Chondrocyte (in vitro differentiated cells): ENCODE measurements around the gene THADA. TPM values are rescaled to one million over a fixed set of nuclear protein-coding genes. Genes with fewer than 3 reads are reported as not detected.
A peak's percentile ranks its signal among the peaks of the same experiment; 100 is the strongest.

ENCODE experiments used
- DNase-seq: peaks from one replicate; pipeline ENCODE4 v3.0.0; 2021; ENCODE audit warnings: mixed read lengths, low spot score
- H3K27ac Mint-ChIP-seq: one replicate; pipeline ENCODE4 v1.8.0; 2021; ENCODE audit warnings: mild to moderate bottlenecking, moderate library complexity, mixed read lengths; ENCODE audit not compliant: unreplicated experiment
- H3K27me3 Mint-ChIP-seq: 2 replicates; pipeline ENCODE4 v1.8.0; 2021; ENCODE audit warnings: low read depth, mixed read lengths
- H3K36me3 Mint-ChIP-seq: 2 replicates; pipeline ENCODE4 v1.8.0; 2021; ENCODE audit warnings: low read depth, mixed read lengths
- H3K4me1 Mint-ChIP-seq: 2 replicates; pipeline ENCODE4 v1.8.0; 2021; ENCODE audit warnings: low read depth, mild to moderate bottlenecking, mixed read lengths
- H3K4me3 Mint-ChIP-seq: one replicate; pipeline ENCODE4 v1.8.0; 2021; ENCODE audit warnings: mild to moderate bottlenecking, moderate library complexity, mixed read lengths; ENCODE audit not compliant: unreplicated experiment
- H3K9me3 Mint-ChIP-seq: 2 replicates; pipeline ENCODE4 v1.8.0; 2021; ENCODE audit warnings: low read depth, mixed read lengths
- total RNA-seq: library from RNA; stranded (reverse); gene quantifications from 3 replicates; pipeline ENCODE4 v1.2.1, GENCODE V29; 2021
- TF ChIP-seq, protein P1 (sequence below): fragments of 200-600 bp; sonication (generic); IDR thresholded peaks from 2 replicates; pipeline ENCODE4 v1.5.0; 2021; ENCODE audit warnings: antibody characterized with exemption, mild to moderate bottlenecking, moderate library complexity

The THADA gene
- total RNA-seq, 1 donor from 2014 or later = 28.4 TPM

DNA sequence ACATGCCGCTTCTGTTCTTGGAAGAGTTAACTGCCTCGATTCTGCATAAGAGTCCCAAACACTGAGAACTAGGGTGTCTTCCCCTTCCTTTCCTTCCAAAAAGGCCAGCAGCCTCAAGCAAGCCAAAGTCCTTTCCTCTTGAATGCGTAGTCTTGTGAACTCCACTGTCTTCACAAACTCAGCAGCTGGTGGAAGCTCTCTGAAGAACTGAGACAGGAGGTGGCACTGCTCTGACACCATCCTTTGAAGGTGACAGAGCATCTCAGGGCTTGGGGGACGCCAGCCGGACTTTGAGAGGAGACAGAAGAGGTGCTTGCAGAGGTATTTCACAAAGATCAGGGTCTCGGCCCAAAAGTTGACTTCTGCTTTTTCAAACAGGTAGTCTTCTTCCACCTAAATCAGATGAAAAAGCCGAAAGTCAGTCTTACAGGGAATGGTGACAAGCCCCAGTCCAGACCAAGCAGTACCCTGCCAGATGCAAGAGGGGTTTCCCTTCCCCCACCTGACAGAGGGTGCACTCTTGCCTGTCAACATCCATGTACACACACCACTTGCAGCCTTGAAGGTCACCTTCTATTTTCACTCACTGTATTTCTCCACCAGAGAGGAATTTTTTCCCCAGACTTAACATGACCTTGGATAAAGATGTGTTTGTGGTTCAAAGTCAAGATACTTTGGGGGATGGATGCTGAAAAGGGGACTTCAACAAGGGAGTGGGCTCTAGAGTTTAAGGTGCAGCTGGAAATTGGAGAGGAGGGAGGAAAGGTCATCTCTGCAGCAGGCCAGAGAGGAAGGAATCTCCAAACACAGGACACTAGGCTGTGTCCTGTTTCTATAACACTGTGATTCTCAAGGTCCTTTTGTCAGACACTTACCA, 364.6 kb downstream of the THADA start:
- no peak overlapping the region for H3K4me3 Mint-ChIP-seq
- H3K36me3 Mint-ChIP-seq = peaks cover 6% of the 10 kb centered on the region
- no peaks in the 10 kb centered on the region for H3K9me3 Mint-ChIP-seq
- peak overlapping the region; percentile 45 for H3K27ac Mint-ChIP-seq
- DNase-seq = no peak
- H3K4me1 Mint-ChIP-seq = peaks cover 27% of the 10 kb centered on the region
- no peaks in the 10 kb centered on the region for H3K27me3 Mint-ChIP-seq
- TF ChIP-seq, protein P1, sequence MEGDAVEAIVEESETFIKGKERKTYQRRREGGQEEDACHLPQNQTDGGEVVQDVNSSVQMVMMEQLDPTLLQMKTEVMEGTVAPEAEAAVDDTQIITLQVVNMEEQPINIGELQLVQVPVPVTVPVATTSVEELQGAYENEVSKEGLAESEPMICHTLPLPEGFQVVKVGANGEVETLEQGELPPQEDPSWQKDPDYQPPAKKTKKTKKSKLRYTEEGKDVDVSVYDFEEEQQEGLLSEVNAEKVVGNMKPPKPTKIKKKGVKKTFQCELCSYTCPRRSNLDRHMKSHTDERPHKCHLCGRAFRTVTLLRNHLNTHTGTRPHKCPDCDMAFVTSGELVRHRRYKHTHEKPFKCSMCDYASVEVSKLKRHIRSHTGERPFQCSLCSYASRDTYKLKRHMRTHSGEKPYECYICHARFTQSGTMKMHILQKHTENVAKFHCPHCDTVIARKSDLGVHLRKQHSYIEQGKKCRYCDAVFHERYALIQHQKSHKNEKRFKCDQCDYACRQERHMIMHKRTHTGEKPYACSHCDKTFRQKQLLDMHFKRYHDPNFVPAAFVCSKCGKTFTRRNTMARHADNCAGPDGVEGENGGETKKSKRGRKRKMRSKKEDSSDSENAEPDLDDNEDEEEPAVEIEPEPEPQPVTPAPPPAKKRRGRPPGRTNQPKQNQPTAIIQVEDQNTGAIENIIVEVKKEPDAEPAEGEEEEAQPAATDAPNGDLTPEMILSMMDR = no peak

GRCh38 chr2:43230351-43230885, 365.4 kb downstream of the THADA start:
- Mint-ChIP-seq H3K27me3 (no peaks in the 10 kb centered on the region), H3K27ac (no peak overlapping the region), H3K4me1 (peaks cover 26% of the 10 kb centered on the region), H3K4me3 (no peak overlapping the region), H3K36me3 (peaks cover 6% of the 10 kb centered on the region), H3K9me3 (no peaks in the 10 kb centered on the region)
- TF ChIP-seq, protein P1 = no peak
- no peak for DNase-seq

DNA sequence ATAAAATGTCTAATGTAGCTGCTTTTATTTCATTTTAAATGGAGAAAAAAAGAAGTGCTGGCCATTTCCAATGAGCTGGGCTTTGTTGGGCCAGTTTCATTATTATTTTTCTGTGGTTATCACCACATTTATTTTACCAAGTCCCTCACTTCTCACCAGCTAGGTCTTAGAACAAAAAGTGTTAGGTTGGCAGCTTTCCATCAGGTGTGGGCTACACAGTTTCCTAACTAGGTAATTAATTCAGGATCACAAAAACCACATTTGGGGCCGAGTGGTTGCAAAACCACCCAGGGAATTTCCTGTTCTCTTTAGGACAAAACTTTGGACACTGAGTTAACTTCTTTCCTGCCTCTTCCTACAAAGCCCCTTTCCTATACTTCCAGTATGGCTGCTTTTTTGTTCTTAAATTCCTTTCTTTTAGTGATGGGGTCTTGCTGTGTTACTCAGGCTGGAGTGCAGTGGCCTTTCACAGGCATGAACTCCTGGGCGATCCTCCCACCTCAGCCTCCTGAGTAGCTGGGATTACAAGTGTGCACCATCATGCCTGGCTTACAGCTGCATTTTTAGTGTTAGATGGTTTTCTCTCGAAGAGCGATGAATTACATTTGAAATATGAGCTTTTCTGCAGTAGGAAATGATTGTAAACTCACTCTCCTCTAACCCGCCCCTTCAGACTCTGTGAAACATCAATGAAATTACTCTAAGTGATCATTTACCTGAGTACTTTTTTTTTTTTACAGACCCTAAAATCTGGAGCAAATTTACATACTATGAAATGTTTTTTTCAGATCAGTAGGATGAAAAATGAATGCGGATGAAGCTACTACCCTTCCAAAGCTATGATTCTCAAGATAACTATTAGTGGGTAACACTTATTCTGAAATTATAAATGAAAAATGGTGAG, 366.8 kb downstream of the THADA start:
- peaks cover 26% of the 10 kb centered on the region for H3K4me1 Mint-ChIP-seq
- H3K4me3 Mint-ChIP-seq = no peak overlapping the region
- peak overlapping the region; percentile 82 for H3K27ac Mint-ChIP-seq
- H3K27me3 Mint-ChIP-seq = no peaks in the 10 kb centered on the region
- TF ChIP-seq, protein P1 = no peak
- H3K9me3 Mint-ChIP-seq = no peaks in the 10 kb centered on the region
- DNase-seq = no peak
- peaks cover 10% of the 10 kb centered on the region for H3K36me3 Mint-ChIP-seq

- Mint-ChIP-seq H3K27ac (peak overlapping the region; percentile 82), H3K9me3 (no peaks in the 10 kb centered on the region), H3K36me3 (peaks cover 15% of the 10 kb centered on the region), H3K4me1 (peaks cover 29% of the 10 kb centered on the region), H3K27me3 (no peaks in the 10 kb centered on the region), H3K4me3 (no peak overlapping the region)
- DNase-seq = no peak
- TF ChIP-seq, protein P1 = no peak
Observed at GRCh38 chr2:43228321-43228751, 367.5 kb downstream of the THADA start.

- H3K36me3 Mint-ChIP-seq = peaks cover 15% of the 10 kb centered on the region
- no peaks in the 10 kb centered on the region for H3K9me3 Mint-ChIP-seq
- H3K27ac Mint-ChIP-seq = peak overlapping the region; percentile 82
- H3K4me3 Mint-ChIP-seq = peak overlapping the region; percentile 77
- H3K4me1 Mint-ChIP-seq = peaks cover 30% of the 10 kb centered on the region
- TF ChIP-seq, protein P1 = no peak
- no peak for DNase-seq
- H3K27me3 Mint-ChIP-seq = no peaks in the 10 kb centered on the region
Observed at GRCh38 chr2:43227830-43228281, 368.0 kb downstream of the THADA start.
